Measurements from ENCODE around the gene LCAT. TPM values are rescaled to one million over a fixed set of nuclear protein-coding genes. Genes with fewer than 3 reads are reported as not detected.

LCAT gene
- total and polyA plus RNA-seq, 9 of the 15 experiments (the other 6 are each of a cell fraction or from before 2014, with no cell fraction given), result 0.46 to 21.0 (median 5.0) TPM

GRCh38 chr16:67950335-67950843, 6.5 kb upstream of the LCAT start:
- ChIA-PET CTCF (ENCODE audit: low intra/inter-chr PET ratio) (no interaction called here), POLR2A (interaction anchor here (0.6 to 1.9 kb wide), 5 partner anchors 10 to 74 kb away, joined by 3 to 5 read pairs (median 3); partner anchors contain the start of gene PSMB10)
- no peak overlapping the region for H3K4me2 ChIP-seq (ENCODE audit: insufficient read depth, low read length)
- in situ Hi-C loops (cut with MboI), result no loop called here
- no peak overlapping the region for H3K4me3 ChIP-seq
- H3K9me1 ChIP-seq (ENCODE audit: control insufficient read depth, insufficient read depth, low read length), result no peaks in the 10 kb centered on the region
- FAIRE-seq, result no peak
- TF ChIP-seq CBFA2T2 (conservative IDR thresholded peaks at IDR 0.05), result no peak
- TF ChIP-seq POLR2G (IDR thresholded peaks at IDR 0.05; ENCODE audit: low read depth, low read length), result peak; percentile 28; the same call in 1 of the 2 replicates
- no peak for ATAC-seq
- H3K79me2 ChIP-seq (ENCODE audit: control insufficient read depth, insufficient read depth, low read length), result no peaks in the 10 kb centered on the region
- H4K20me1 ChIP-seq (replicated peaks; ENCODE audit: control insufficient read depth, insufficient read depth, low read length), result 0 out of 2 replicates have a peak, but pooled peaks cover 3% of the 10 kb centered on the region
- H3K27ac ChIP-seq (ENCODE audit: extremely low read depth, low read depth, low read length), result no peak overlapping the region
- 82% methylated on average over 15 of the region's 16 CpGs for WGBS (ENCODE audit: insufficient coverage, low coverage, missing lambda C conversion rate)
- H3K36me3 ChIP-seq (ENCODE audit: control insufficient read depth, insufficient read depth, low read length), result peaks cover 86% of the 10 kb centered on the region; the same call in 2 of the 3 replicates
- no peaks in the 10 kb centered on the region for H3K27me3 ChIP-seq (ENCODE audit: control insufficient read depth in 2 of 2, insufficient read depth in 2 of 2, low read length in 2 of 2)
- H2AFZ ChIP-seq (ENCODE audit: low read depth, low read length), result no peak overlapping the region
- no TSS peak for BruUV-seq (replicated peaks)
- no peaks in the 10 kb centered on the region for H3K9me3 ChIP-seq (replicated peaks; ENCODE audit: control insufficient read depth, insufficient read depth, low read depth, low read length)
- H3K4me1 ChIP-seq (replicated peaks in 1 of 2; ENCODE audit: control insufficient read depth in 2 of 2, insufficient read depth in 2 of 2, low read length in 2 of 2), result peaks cover 0 to 29% of the 10 kb centered on the region in 2 experiments; a peak in 2 of 5 replicates
- no peak for DNase-seq (ENCODE audit: extremely low read depth in 1 of 4, low spot score in 3 of 4)
- intact Hi-C loops (cut with micrococcal nuclease), result no loop called here
- H3K9ac ChIP-seq (ENCODE audit: insufficient read depth in 1 of 2, low read depth in 2 of 2, low read length in 2 of 2), result no peak overlapping the region

GRCh38 chr16:67949645-67950044, 5.7 kb upstream of the LCAT start:
- FAIRE-seq, result no peak
- BruUV-seq (replicated peaks), result no TSS peak
- CTCF ChIA-PET (ENCODE audit: low intra/inter-chr PET ratio), result no interaction called here

More at GRCh38 chr16:67949645-67950044, 5.7 kb upstream of the LCAT start:
- 88% methylated on average over 11 of the region's 11 CpGs for WGBS (ENCODE audit: insufficient coverage, low coverage, missing lambda C conversion rate)
- Histone ChIP-seq H3K9me1 (ENCODE audit: control insufficient read depth, insufficient read depth, low read length) (no peaks in the 10 kb centered on the region), H3K9me3 (replicated peaks; ENCODE audit: control insufficient read depth, insufficient read depth, low read depth, low read length) (no peaks in the 10 kb centered on the region; the same call in 1 of the 2 replicates), H3K27me3 (ENCODE audit: control insufficient read depth in 2 of 2, insufficient read depth in 2 of 2, low read length in 2 of 2) (no peaks in the 10 kb centered on the region), H3K4me2 (ENCODE audit: insufficient read depth, low read length) (no peak overlapping the region), H3K27ac (ENCODE audit: extremely low read depth, low read depth, low read length) (no peak overlapping the region), H3K36me3 (ENCODE audit: control insufficient read depth, insufficient read depth, low read length) (peaks cover 87% of the 10 kb centered on the region; the same call in 2 of the 3 replicates), H3K4me1 (replicated peaks in 1 of 2; ENCODE audit: control insufficient read depth in 2 of 2, insufficient read depth in 2 of 2, low read length in 2 of 2) (peaks cover 0 to 34% of the 10 kb centered on the region in 2 experiments; a peak in 2 of 5 replicates), H3K9ac (ENCODE audit: insufficient read depth in 1 of 2, low read depth in 2 of 2, low read length in 2 of 2) (peak overlapping the region in 1 of 2 experiments; percentile 56; a peak in 1 of 4 replicates), H3K4me3 (no peak overlapping the region), H4K20me1 (replicated peaks; ENCODE audit: control insufficient read depth, insufficient read depth, low read length) (peaks cover 3% of the 10 kb centered on the region; the same call in 1 of the 2 replicates), H2AFZ (ENCODE audit: low read depth, low read length) (no peak overlapping the region), H3K79me2 (ENCODE audit: control insufficient read depth, insufficient read depth, low read length) (no peaks in the 10 kb centered on the region)
- intact Hi-C loops (cut with micrococcal nuclease) (no loop called here), in situ Hi-C loops (cut with MboI) (no loop called here)
- POLR2A ChIA-PET, result interaction anchor here (0.6 to 1.9 kb wide), 7 partner anchors 11 to 74 kb away, joined by 3 to 5 read pairs (median 3); partner anchors contain the start of gene PSMB10
- DNase-seq (ENCODE audit: extremely low read depth in 1 of 4, low spot score in 3 of 4) (no peak), ATAC-seq (no peak; the same call in 2 of the 3 replicates)
- TF ChIP-seq RBFOX2 (IDR thresholded peaks at IDR 0.05; ENCODE audit: low read depth, low read length) (peak; percentile 29; the same call in 1 of the 2 replicates), MECOM (CRISPR knock-in tag; IDR thresholded peaks at IDR 0.05) (no peak), RAD21 (CRISPR knock-in tag; conservative IDR thresholded peaks at IDR 0.05 in 1 of 2, IDR thresholded peaks at IDR 0.05 in 1 of 2) (no peak)
